C4-2B (cell line): ENCODE data around the gene GTF3A.

Experiments used
- H3K27ac ChIP-seq: fragments of 450-650 bp; 2 replicates; pipeline ENCODE4 v1.5.1; 2017
- ZFX ChIP-seq: fragments of 450-650 bp; IDR thresholded peaks from 2 replicates; pipeline ENCODE4 v1.6.1; 2017
- TF ChIP-seq, protein P1 (sequence below): fragments of 450-650 bp; conservative IDR thresholded peaks from 2 replicates; pipeline ENCODE4 v1.5.1; 2017; ENCODE audit warnings: mild to moderate bottlenecking

Gene GTF3A

GRCh38 chr13:27383104-27383921 lies 41.1 kb upstream of the GTF3A start:
- TF ChIP-seq, protein P1, sequence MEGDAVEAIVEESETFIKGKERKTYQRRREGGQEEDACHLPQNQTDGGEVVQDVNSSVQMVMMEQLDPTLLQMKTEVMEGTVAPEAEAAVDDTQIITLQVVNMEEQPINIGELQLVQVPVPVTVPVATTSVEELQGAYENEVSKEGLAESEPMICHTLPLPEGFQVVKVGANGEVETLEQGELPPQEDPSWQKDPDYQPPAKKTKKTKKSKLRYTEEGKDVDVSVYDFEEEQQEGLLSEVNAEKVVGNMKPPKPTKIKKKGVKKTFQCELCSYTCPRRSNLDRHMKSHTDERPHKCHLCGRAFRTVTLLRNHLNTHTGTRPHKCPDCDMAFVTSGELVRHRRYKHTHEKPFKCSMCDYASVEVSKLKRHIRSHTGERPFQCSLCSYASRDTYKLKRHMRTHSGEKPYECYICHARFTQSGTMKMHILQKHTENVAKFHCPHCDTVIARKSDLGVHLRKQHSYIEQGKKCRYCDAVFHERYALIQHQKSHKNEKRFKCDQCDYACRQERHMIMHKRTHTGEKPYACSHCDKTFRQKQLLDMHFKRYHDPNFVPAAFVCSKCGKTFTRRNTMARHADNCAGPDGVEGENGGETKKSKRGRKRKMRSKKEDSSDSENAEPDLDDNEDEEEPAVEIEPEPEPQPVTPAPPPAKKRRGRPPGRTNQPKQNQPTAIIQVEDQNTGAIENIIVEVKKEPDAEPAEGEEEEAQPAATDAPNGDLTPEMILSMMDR: no peak; the same call in 1 of the 2 replicates
- TF ChIP-seq ZFX: no peak
- H3K27ac ChIP-seq: no peak overlapping the region

- TF ChIP-seq, protein P1: no peak
- H3K27ac ChIP-seq: no peak overlapping the region
Observed at GRCh38 chr13:27384285-27384684, 40.1 kb upstream of the GTF3A start.

GRCh38 chr13:27388241-27388640 lies 36.2 kb upstream of the GTF3A start:
- TF ChIP-seq ZFX: no peak
- TF ChIP-seq, protein P1: no peak
- no peak overlapping the region for H3K27ac ChIP-seq

DNA sequence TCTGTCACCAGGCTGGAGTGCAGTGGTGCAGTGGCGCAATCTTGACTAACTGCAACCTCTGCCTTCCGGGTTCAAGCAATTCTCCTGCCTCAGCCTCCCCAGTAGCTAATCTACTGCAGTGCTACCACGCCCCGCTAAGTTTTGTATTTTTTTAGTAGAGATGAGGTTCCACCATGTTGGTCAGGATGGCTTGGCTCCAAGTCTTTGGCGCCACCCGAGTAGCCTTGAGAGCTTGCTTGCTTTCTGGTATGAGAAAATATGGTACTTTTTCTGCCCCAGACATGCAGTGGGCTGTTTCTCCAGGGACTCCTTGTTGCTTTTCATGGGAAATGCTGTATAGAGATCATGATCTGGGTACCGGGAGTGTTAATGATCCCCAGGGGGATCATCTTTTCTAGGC lies 34.5 kb upstream of the GTF3A start:
- TF ChIP-seq, protein P1: no peak
- TF ChIP-seq ZFX: no peak

GRCh38 chr13:27391471-27391870 lies 32.9 kb upstream of the GTF3A start:
- TF ChIP-seq ZFX: no peak
- TF ChIP-seq, protein P1: no peak
- H3K27ac ChIP-seq: no peak overlapping the region

More for the DNA sequence above, 34.5 kb upstream of the GTF3A start:
- H3K27ac ChIP-seq: no peak overlapping the region

DNA sequence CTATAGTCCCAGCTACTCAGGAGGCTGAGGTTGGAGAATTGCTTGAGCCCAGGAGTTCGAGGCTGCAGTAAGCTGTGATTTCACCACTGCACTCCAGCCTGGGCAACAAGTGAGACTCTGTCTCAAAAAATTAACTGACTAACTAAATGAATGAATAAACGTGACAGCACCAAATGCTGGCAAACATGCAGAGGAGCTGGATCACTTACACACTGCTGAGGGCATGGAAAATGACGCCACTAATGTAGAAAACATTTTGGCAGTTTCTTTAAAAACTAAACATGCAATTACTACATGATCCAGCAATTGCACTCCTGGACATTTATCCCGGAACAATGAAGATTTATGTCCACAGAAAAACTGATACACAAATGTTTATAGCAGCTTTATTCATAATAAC lies 31.3 kb upstream of the GTF3A start:
- TF ChIP-seq ZFX: no peak
- TF ChIP-seq, protein P1: no peak
- no peak overlapping the region for H3K27ac ChIP-seq

- no peak overlapping the region for H3K27ac ChIP-seq
- TF ChIP-seq ZFX: no peak
- TF ChIP-seq, protein P1: no peak
Observed at GRCh38 chr13:27395007-27395510, 29.4 kb upstream of the GTF3A start.
